Stomach (tissue), 4 donors: Measurements from ENCODE around the gene EIF3C.
"Not testable (repeated sequence)": the region's sequence is repeated elsewhere in the genome, so short reads cannot be mapped to it uniquely, and the experiment has no call there.

ENCODE experiments used
- POLR2A ChIP-seq, 4 donors: fragments of 450-650 bp; IDR thresholded peaks; one replicate each; pipeline ENCODE4 v1.6.1; 2016; ENCODE audit warnings: antibody characterized with exemption in 4 of 4, control low read depth in 2 of 4, mild to moderate bottlenecking in 1 of 4, moderate library complexity in 1 of 4
- TF ChIP-seq, protein P1 (sequence below), 7 experiments: fragments of 450-650 bp in 4 of 7; fragments of 200-600 bp in 3 of 7; sonication (generic) in 3 of 7; IDR thresholded peaks; one replicate each; pipeline ENCODE4 v1.5.1; 2016 to 2019; ENCODE audit warnings: antibody characterized with exemption in 7 of 7, control low read depth in 2 of 7, mild to moderate bottlenecking in 1 of 7

DNA sequence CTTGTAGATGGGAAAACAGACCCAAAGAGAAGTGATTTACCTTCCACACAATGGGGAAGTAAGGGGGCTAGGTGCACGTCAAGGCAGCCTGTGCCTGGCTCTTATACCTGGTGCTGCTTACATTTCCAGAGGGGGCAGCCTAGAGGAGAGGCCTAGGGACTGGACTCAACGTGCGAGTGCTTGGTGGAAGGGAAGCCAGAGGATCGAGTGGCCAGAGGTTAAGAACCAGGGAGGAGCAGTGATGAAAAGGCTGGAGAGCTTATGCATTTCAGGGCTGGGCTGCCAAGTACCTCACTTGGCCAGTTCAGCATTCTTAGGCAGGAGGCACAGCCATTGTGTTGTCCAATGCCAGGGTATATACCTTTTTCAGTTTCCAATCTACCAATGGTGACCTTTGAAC lies 43.1 kb upstream of the EIF3C start:
- TF ChIP-seq, protein P1, sequence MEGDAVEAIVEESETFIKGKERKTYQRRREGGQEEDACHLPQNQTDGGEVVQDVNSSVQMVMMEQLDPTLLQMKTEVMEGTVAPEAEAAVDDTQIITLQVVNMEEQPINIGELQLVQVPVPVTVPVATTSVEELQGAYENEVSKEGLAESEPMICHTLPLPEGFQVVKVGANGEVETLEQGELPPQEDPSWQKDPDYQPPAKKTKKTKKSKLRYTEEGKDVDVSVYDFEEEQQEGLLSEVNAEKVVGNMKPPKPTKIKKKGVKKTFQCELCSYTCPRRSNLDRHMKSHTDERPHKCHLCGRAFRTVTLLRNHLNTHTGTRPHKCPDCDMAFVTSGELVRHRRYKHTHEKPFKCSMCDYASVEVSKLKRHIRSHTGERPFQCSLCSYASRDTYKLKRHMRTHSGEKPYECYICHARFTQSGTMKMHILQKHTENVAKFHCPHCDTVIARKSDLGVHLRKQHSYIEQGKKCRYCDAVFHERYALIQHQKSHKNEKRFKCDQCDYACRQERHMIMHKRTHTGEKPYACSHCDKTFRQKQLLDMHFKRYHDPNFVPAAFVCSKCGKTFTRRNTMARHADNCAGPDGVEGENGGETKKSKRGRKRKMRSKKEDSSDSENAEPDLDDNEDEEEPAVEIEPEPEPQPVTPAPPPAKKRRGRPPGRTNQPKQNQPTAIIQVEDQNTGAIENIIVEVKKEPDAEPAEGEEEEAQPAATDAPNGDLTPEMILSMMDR (IDR thresholded peaks at IDR 0.05): not testable (repeated sequence)
- TF ChIP-seq POLR2A (IDR thresholded peaks at IDR 0.05): not testable (repeated sequence)
